Measurements from ENCODE around the gene ARL5A.

The ARL5A gene

GRCh38 chr2:151862700-151863099, 34.5 kb upstream of the ARL5A start:
- H3K4me2 ChIP-seq (ENCODE audit: low read length, poor library complexity, severe bottlenecking), result no peak overlapping the region
- no peak overlapping the region for H2BK120ac ChIP-seq (ENCODE audit: low read depth, low read length)
- no peak for DNase-seq
- no peak overlapping the region for H2AFZ ChIP-seq (ENCODE audit: low read depth, low read length)
- no peak overlapping the region for H4K8ac ChIP-seq (ENCODE audit: low read length)
- H3K14ac ChIP-seq (ENCODE audit: low read length in 2 of 2), result no peak overlapping the region
- no peak overlapping the region for H3K27ac ChIP-seq (ENCODE audit: low read length, poor library complexity, severe bottlenecking)
- no peak overlapping the region for H2BK15ac ChIP-seq (ENCODE audit: low read depth, poor library complexity, severe bottlenecking)
- H3K9ac ChIP-seq (ENCODE audit: low read length), result no peak overlapping the region
- H3K9me3 ChIP-seq (ENCODE audit: control insufficient read depth, low read length), result no peaks in the 10 kb centered on the region
- 97% methylated on average over 5 of the region's 5 CpGs for WGBS
- no peak overlapping the region for H3K4me3 ChIP-seq (ENCODE audit: insufficient read depth in 1 of 2, low read depth in 1 of 2, low read length in 2 of 2)
- H4K91ac ChIP-seq (ENCODE audit: low read length), result no peak overlapping the region
- H2BK12ac ChIP-seq (ENCODE audit: low read length in 2 of 2), result peak overlapping the region in 1 of 2 experiments; percentile 25
- H2AK5ac ChIP-seq (ENCODE audit: low read length, severe bottlenecking), result no peak overlapping the region
- H3K79me1 ChIP-seq (replicated peaks; ENCODE audit: low read length, poor library complexity, severe bottlenecking), result no peaks in the 10 kb centered on the region
- no peak overlapping the region for H3K23ac ChIP-seq (ENCODE audit: low read length in 2 of 2)
- H3K4ac ChIP-seq (ENCODE audit: low read depth in 1 of 2, low read length in 2 of 2), result no peak overlapping the region
- H3K18ac ChIP-seq (ENCODE audit: low read depth in 1 of 2, low read length in 2 of 2), result no peak overlapping the region
- H2BK5ac ChIP-seq (ENCODE audit: low read depth, low read length, poor library complexity, severe bottlenecking), result no peak overlapping the region
- H3K36me3 ChIP-seq (ENCODE audit: control insufficient read depth in 1 of 2, insufficient read depth in 2 of 2, low read depth in 1 of 2, low read length in 2 of 2), result no peaks in the 10 kb centered on the region
- no peaks in the 10 kb centered on the region for H3K27me3 ChIP-seq (ENCODE audit: control insufficient read depth in 1 of 2, insufficient read depth in 1 of 2, low read length in 2 of 2)
- H3K4me1 ChIP-seq (ENCODE audit: control insufficient read depth, insufficient read depth, low read depth, low read length), result no peaks in the 10 kb centered on the region

GRCh38 chr2:151861174-151861573, 33.0 kb upstream of the ARL5A start:
- no peaks in the 10 kb centered on the region for H3K9me3 ChIP-seq (ENCODE audit: control insufficient read depth, low read length)
- no peaks in the 10 kb centered on the region for H3K79me1 ChIP-seq (replicated peaks; ENCODE audit: low read length, poor library complexity, severe bottlenecking)
- no peak overlapping the region for H2BK5ac ChIP-seq (ENCODE audit: low read depth, low read length, poor library complexity, severe bottlenecking)
- no peak overlapping the region for H2BK12ac ChIP-seq (ENCODE audit: low read length in 2 of 2)
- H3K4me2 ChIP-seq (ENCODE audit: low read length, poor library complexity, severe bottlenecking), result no peak overlapping the region
- no peaks in the 10 kb centered on the region for H3K27me3 ChIP-seq (ENCODE audit: control insufficient read depth in 1 of 2, insufficient read depth in 1 of 2, low read length in 2 of 2)
- H3K18ac ChIP-seq (ENCODE audit: low read depth in 1 of 2, low read length in 2 of 2), result no peak overlapping the region
- H2BK120ac ChIP-seq (ENCODE audit: low read depth, low read length), result no peak overlapping the region
- no peak overlapping the region for H2BK15ac ChIP-seq (ENCODE audit: low read depth, poor library complexity, severe bottlenecking)
- H3K4me3 ChIP-seq (ENCODE audit: insufficient read depth in 1 of 2, low read depth in 1 of 2, low read length in 2 of 2), result no peak overlapping the region
- no peak overlapping the region for H3K14ac ChIP-seq (ENCODE audit: low read length in 2 of 2)
- no peaks in the 10 kb centered on the region for H3K4me1 ChIP-seq (ENCODE audit: control insufficient read depth, insufficient read depth, low read depth, low read length)
- no peak overlapping the region for H4K91ac ChIP-seq (ENCODE audit: low read length)
- no peak overlapping the region for H2AFZ ChIP-seq (ENCODE audit: low read depth, low read length)
- H3K27ac ChIP-seq (ENCODE audit: low read length, poor library complexity, severe bottlenecking), result no peak overlapping the region
- H3K4ac ChIP-seq (ENCODE audit: low read depth in 1 of 2, low read length in 2 of 2), result no peak overlapping the region
- H3K23ac ChIP-seq (ENCODE audit: low read length in 2 of 2), result no peak overlapping the region
- H3K36me3 ChIP-seq (ENCODE audit: control insufficient read depth in 1 of 2, insufficient read depth in 2 of 2, low read depth in 1 of 2, low read length in 2 of 2), result no peaks in the 10 kb centered on the region
- no peak overlapping the region for H2AK5ac ChIP-seq (ENCODE audit: low read length, severe bottlenecking)
- H4K8ac ChIP-seq (ENCODE audit: low read length), result no peak overlapping the region
- WGBS, result 65% methylated on average over 3 of the region's 4 CpGs
- DNase-seq, result no peak
- no peak overlapping the region for H3K9ac ChIP-seq (ENCODE audit: low read length)

- Histone ChIP-seq H3K4me2 (ENCODE audit: low read length, poor library complexity, severe bottlenecking) (no peak overlapping the region), H2AFZ (ENCODE audit: low read depth, low read length) (no peak overlapping the region), H3K4me3 (ENCODE audit: insufficient read depth in 1 of 2, low read depth in 1 of 2, low read length in 2 of 2) (no peak overlapping the region), H3K79me1 (replicated peaks; ENCODE audit: low read length, poor library complexity, severe bottlenecking) (no peaks in the 10 kb centered on the region), H3K27ac (ENCODE audit: low read length, poor library complexity, severe bottlenecking) (no peak overlapping the region), H3K4me1 (ENCODE audit: control insufficient read depth, insufficient read depth, low read depth, low read length) (no peaks in the 10 kb centered on the region), H3K27me3 (ENCODE audit: control insufficient read depth in 1 of 2, insufficient read depth in 1 of 2, low read length in 2 of 2) (no peaks in the 10 kb centered on the region), H3K36me3 (ENCODE audit: control insufficient read depth in 1 of 2, insufficient read depth in 2 of 2, low read depth in 1 of 2, low read length in 2 of 2) (no peaks in the 10 kb centered on the region), H2AK5ac (ENCODE audit: low read length, severe bottlenecking) (no peak overlapping the region), H3K18ac (ENCODE audit: low read depth in 1 of 2, low read length in 2 of 2) (no peak overlapping the region), H2BK15ac (ENCODE audit: low read depth, poor library complexity, severe bottlenecking) (no peak overlapping the region), H3K4ac (ENCODE audit: low read depth in 1 of 2, low read length in 2 of 2) (no peak overlapping the region), H3K23ac (ENCODE audit: low read length in 2 of 2) (no peak overlapping the region), H3K9me3 (ENCODE audit: control insufficient read depth, low read length) (no peaks in the 10 kb centered on the region), H2BK120ac (ENCODE audit: low read depth, low read length) (no peak overlapping the region), H3K14ac (ENCODE audit: low read length in 2 of 2) (no peak overlapping the region), H2BK5ac (ENCODE audit: low read depth, low read length, poor library complexity, severe bottlenecking) (no peak overlapping the region), H4K91ac (ENCODE audit: low read length) (no peak overlapping the region), H2BK12ac (ENCODE audit: low read length in 2 of 2) (no peak overlapping the region), H3K9ac (ENCODE audit: low read length) (no peak overlapping the region), H4K8ac (ENCODE audit: low read length) (no peak overlapping the region)
- WGBS, result 8% methylated on average over 5 of the region's 5 CpGs
- peak; percentile 90 for DNase-seq
Measured at GRCh38 chr2:151860613-151861146, 32.5 kb upstream of the ARL5A start.

GRCh38 chr2:151860210-151860609, 32.0 kb upstream of the ARL5A start:
- no peak overlapping the region for H3K18ac ChIP-seq (ENCODE audit: low read depth in 1 of 2, low read length in 2 of 2)
- H3K23ac ChIP-seq (ENCODE audit: low read length in 2 of 2), result no peak overlapping the region
- no peak overlapping the region for H3K4me2 ChIP-seq (ENCODE audit: low read length, poor library complexity, severe bottlenecking)
- H4K91ac ChIP-seq (ENCODE audit: low read length), result no peak overlapping the region
- no peak overlapping the region for H3K4me3 ChIP-seq (ENCODE audit: insufficient read depth in 1 of 2, low read depth in 1 of 2, low read length in 2 of 2)
- H2AFZ ChIP-seq (ENCODE audit: low read depth, low read length), result no peak overlapping the region
- H3K4ac ChIP-seq (ENCODE audit: low read depth in 1 of 2, low read length in 2 of 2), result no peak overlapping the region
- no peak overlapping the region for H2BK120ac ChIP-seq (ENCODE audit: low read depth, low read length)
- H3K9me3 ChIP-seq (ENCODE audit: control insufficient read depth, low read length), result no peaks in the 10 kb centered on the region
- H2BK15ac ChIP-seq (ENCODE audit: low read depth, poor library complexity, severe bottlenecking), result no peak overlapping the region
- H3K14ac ChIP-seq (ENCODE audit: low read length in 2 of 2), result no peak overlapping the region
- no peak overlapping the region for H2AK5ac ChIP-seq (ENCODE audit: low read length, severe bottlenecking)
- no peaks in the 10 kb centered on the region for H3K36me3 ChIP-seq (ENCODE audit: control insufficient read depth in 1 of 2, insufficient read depth in 2 of 2, low read depth in 1 of 2, low read length in 2 of 2)
- 37% methylated on average over 4 of the region's 4 CpGs for WGBS
- H2BK12ac ChIP-seq (ENCODE audit: low read length in 2 of 2), result no peak overlapping the region
- H3K79me1 ChIP-seq (replicated peaks; ENCODE audit: low read length, poor library complexity, severe bottlenecking), result no peaks in the 10 kb centered on the region
- no peaks in the 10 kb centered on the region for H3K27me3 ChIP-seq (ENCODE audit: control insufficient read depth in 1 of 2, insufficient read depth in 1 of 2, low read length in 2 of 2)
- no peak overlapping the region for H3K9ac ChIP-seq (ENCODE audit: low read length)
- no peak overlapping the region for H3K27ac ChIP-seq (ENCODE audit: low read length, poor library complexity, severe bottlenecking)
- no peaks in the 10 kb centered on the region for H3K4me1 ChIP-seq (ENCODE audit: control insufficient read depth, insufficient read depth, low read depth, low read length)
- no peak overlapping the region for H4K8ac ChIP-seq (ENCODE audit: low read length)
- DNase-seq, result no peak
- no peak overlapping the region for H2BK5ac ChIP-seq (ENCODE audit: low read depth, low read length, poor library complexity, severe bottlenecking)

Measured in mesenchymal stem cell (in vitro differentiated cells and primary cell).